Measurements from ENCODE around the gene DCANP1. TPM values are rescaled to one million over a fixed set of nuclear protein-coding genes. Genes with fewer than 3 reads are reported as not detected.
A peak's percentile ranks its signal among the peaks of the same experiment; 100 is the strongest.

Gene DCANP1
- total RNA-seq, 1 experiment from 2014 or later, result not detected

- Histone ChIP-seq H3K9me3 (no peaks in the 10 kb centered on the region), H3K36me3 (ENCODE audit: control insufficient read depth, insufficient read depth, low read length) (no peaks in the 10 kb centered on the region), H3K4me3 (ENCODE audit: low read depth, low read length) (peak overlapping the region; percentile 73), H3K27me3 (replicated peaks; ENCODE audit: control insufficient read depth, insufficient read depth, low read length) (no peaks in the 10 kb centered on the region), H3K4me1 (peaks cover 30% of the 10 kb centered on the region)
- no peaks in the 10 kb centered on the region for H3K9me3 Mint-ChIP-seq (ENCODE audit: unreplicated experiment)
- peak overlapping the region; percentile 88 for H3K4me3 Mint-ChIP-seq (ENCODE audit: unreplicated experiment)
- POLR2A ChIA-PET, result no interaction called here
- DNase-seq, result peak; percentile 63 to 76
- intact Hi-C loops (cut with micrococcal nuclease; ENCODE audit: unreplicated experiment), result no loop called here
- H3K4me1 Mint-ChIP-seq (ENCODE audit: low read depth, unreplicated experiment), result peaks cover 36% of the 10 kb centered on the region
- no TSS peak for BruUV-seq (replicated peaks)
- CTCF ChIA-PET, result interaction anchor here (1.4 kb wide), 1 partner anchor 28 kb away, joined by 3 read pairs; no protein-coding TSS in a partner anchor
- peaks cover 23% of the 10 kb centered on the region for H3K36me3 Mint-ChIP-seq (ENCODE audit: insufficient read depth, unreplicated experiment)
- TF ChIP-seq CTCF (IDR thresholded peaks at IDR 0.05; ENCODE audit: insufficient read depth in 1 of 2, low read depth in 1 of 2, low read length in 1 of 2, severe bottlenecking in 1 of 2, unreplicated experiment in 1 of 2), result no peak
- H3K27me3 Mint-ChIP-seq (ENCODE audit: insufficient read depth, unreplicated experiment), result no peaks in the 10 kb centered on the region
- H3K27ac Mint-ChIP-seq (ENCODE audit: unreplicated experiment), result peak overlapping the region; percentile 91
These were observed 48.8 kb downstream of the DCANP1 start for GRCh38 chr5:135398160-135398854.

- no peaks in the 10 kb centered on the region for H3K36me3 ChIP-seq (ENCODE audit: control insufficient read depth, insufficient read depth, low read length)
- DNase-seq, result no peak
- Mint-ChIP-seq H3K9me3 (ENCODE audit: unreplicated experiment) (no peaks in the 10 kb centered on the region), H3K36me3 (ENCODE audit: insufficient read depth, unreplicated experiment) (peaks cover 23% of the 10 kb centered on the region), H3K4me3 (ENCODE audit: unreplicated experiment) (peak overlapping the region; percentile 88), H3K27me3 (ENCODE audit: insufficient read depth, unreplicated experiment) (no peaks in the 10 kb centered on the region), H3K27ac (ENCODE audit: unreplicated experiment) (peak overlapping the region; percentile 26), H3K4me1 (ENCODE audit: low read depth, unreplicated experiment) (peaks cover 36% of the 10 kb centered on the region)
- intact Hi-C loops (cut with micrococcal nuclease; ENCODE audit: unreplicated experiment), result no loop called here
- H3K9me3 ChIP-seq, result no peaks in the 10 kb centered on the region
- TF ChIP-seq CTCF (IDR thresholded peaks at IDR 0.05; ENCODE audit: insufficient read depth in 1 of 2, low read depth in 1 of 2, low read length in 1 of 2, severe bottlenecking in 1 of 2, unreplicated experiment in 1 of 2), result no peak
- BruUV-seq (replicated peaks), result no TSS peak
- no peak overlapping the region for H3K4me3 ChIP-seq (ENCODE audit: low read depth, low read length)
- H3K4me1 ChIP-seq, result peaks cover 30% of the 10 kb centered on the region
- no peaks in the 10 kb centered on the region for H3K27me3 ChIP-seq (replicated peaks; ENCODE audit: control insufficient read depth, insufficient read depth, low read length)
- CTCF ChIA-PET, result interaction anchor here (1.0 kb wide), 1 partner anchor 29 kb away, joined by 3 read pairs; no protein-coding TSS in a partner anchor
- POLR2A ChIA-PET, result no interaction called here
These were observed 50.1 kb downstream of the DCANP1 start for GRCh38 chr5:135397084-135397483.

DNA sequence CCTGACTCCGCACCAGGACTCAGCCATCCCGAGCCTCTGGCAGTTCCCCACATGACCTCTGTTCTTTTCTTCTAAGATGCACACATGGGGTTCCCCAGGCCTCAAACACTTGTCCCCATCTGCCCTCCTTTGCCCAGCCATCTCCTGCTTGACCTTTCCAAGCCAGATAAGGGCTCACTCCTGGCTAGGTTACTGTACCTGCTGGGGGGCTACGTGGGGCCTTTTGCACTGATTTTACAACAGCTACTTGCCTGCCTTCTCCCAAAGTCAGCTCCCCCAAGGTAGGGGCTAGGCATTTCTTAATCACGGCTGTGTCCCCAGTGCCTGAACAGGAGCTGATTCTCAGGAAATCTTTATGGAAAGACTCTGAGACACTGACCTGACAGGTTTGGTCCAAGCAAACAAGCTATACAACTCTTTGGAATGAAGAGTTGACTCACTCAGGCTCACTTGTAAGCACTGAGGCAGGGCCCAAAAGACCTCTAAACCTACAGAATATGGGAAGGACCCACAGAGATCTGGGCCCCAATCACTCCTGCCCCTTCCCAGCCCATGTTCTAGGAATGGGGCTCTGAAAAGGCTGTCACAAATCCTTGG is 50.6 kb downstream of the DCANP1 start:
- Mint-ChIP-seq H3K27me3 (ENCODE audit: insufficient read depth, unreplicated experiment) (no peaks in the 10 kb centered on the region), H3K4me3 (ENCODE audit: unreplicated experiment) (peak overlapping the region; percentile 88), H3K9me3 (ENCODE audit: unreplicated experiment) (no peaks in the 10 kb centered on the region), H3K27ac (ENCODE audit: unreplicated experiment) (peak overlapping the region; percentile 26), H3K36me3 (ENCODE audit: insufficient read depth, unreplicated experiment) (peaks cover 23% of the 10 kb centered on the region), H3K4me1 (ENCODE audit: low read depth, unreplicated experiment) (peaks cover 36% of the 10 kb centered on the region)
- Histone ChIP-seq H3K9me3 (no peaks in the 10 kb centered on the region), H3K4me3 (ENCODE audit: low read depth, low read length) (no peak overlapping the region), H3K4me1 (peaks cover 30% of the 10 kb centered on the region), H3K36me3 (ENCODE audit: control insufficient read depth, insufficient read depth, low read length) (no peaks in the 10 kb centered on the region), H3K27me3 (replicated peaks; ENCODE audit: control insufficient read depth, insufficient read depth, low read length) (no peaks in the 10 kb centered on the region)
- no peak for TF ChIP-seq CTCF (IDR thresholded peaks at IDR 0.05; ENCODE audit: insufficient read depth in 1 of 2, low read depth in 1 of 2, low read length in 1 of 2, severe bottlenecking in 1 of 2, unreplicated experiment in 1 of 2)
- BruUV-seq (replicated peaks), result no TSS peak
- ChIA-PET CTCF (interaction anchor here (1.0 kb wide), 1 partner anchor 29 kb away, joined by 3 read pairs; no protein-coding TSS in a partner anchor), POLR2A (no interaction called here)
- no peak for DNase-seq
- intact Hi-C loops (cut with micrococcal nuclease; ENCODE audit: unreplicated experiment), result no loop called here
